Mammary epithelial cell (primary cell): Measurements from ENCODE around the gene STEAP2.

ENCODE experiments used
- CTCF ChIP-seq, 2 donors: IDR thresholded peaks in 1 of 2; conservative IDR thresholded peaks in 1 of 2; 2 replicates each; pipeline ENCODE4 v1.5.1; 2011 to 2012; ENCODE audit warnings: inconsistent platforms in 2 of 2, low read length in 2 of 2, mild to moderate bottlenecking in 2 of 2, control low read depth in 1 of 2, low read depth in 1 of 2; ENCODE audit not compliant: insufficient read depth in 1 of 2; ENCODE audit errors: extremely low read depth in 1 of 2
- EZH2 ChIP-seq: IDR thresholded peaks from 2 replicates; pipeline ENCODE4 v1.6.1; 2012; ENCODE audit warnings: low read length, inconsistent platforms, borderline replicate concordance

- no peak for TF ChIP-seq CTCF (conservative IDR thresholded peaks at IDR 0.05 in 1 of 2, IDR thresholded peaks at IDR 0.05 in 1 of 2; ENCODE audit: extremely low read depth in 1 of 2, insufficient read depth in 1 of 2, low read depth in 1 of 2, low read length in 2 of 2)
- no peak for TF ChIP-seq EZH2
Measured at GRCh38 chr7:90209776-90210175, 1.8 kb upstream of the STEAP2 start.
